GM21717 (cell line): ENCODE data around the gene CMIP.

Source experiments
- ATAC-seq: cut with Tn5 transposase; IDR thresholded peaks from one replicate; pipeline ENCODE4 v1.9.1; 2021; ENCODE audit warnings: mild to moderate bottlenecking, moderate library complexity; ENCODE audit not compliant: unreplicated experiment

CMIP gene

GRCh38 chr16:81491541-81492188, 47.1 kb downstream of the CMIP start:
- ATAC-seq: no peak

GRCh38 chr16:81492311-81492761, 47.7 kb downstream of the CMIP start:
- no peak for ATAC-seq

DNA sequence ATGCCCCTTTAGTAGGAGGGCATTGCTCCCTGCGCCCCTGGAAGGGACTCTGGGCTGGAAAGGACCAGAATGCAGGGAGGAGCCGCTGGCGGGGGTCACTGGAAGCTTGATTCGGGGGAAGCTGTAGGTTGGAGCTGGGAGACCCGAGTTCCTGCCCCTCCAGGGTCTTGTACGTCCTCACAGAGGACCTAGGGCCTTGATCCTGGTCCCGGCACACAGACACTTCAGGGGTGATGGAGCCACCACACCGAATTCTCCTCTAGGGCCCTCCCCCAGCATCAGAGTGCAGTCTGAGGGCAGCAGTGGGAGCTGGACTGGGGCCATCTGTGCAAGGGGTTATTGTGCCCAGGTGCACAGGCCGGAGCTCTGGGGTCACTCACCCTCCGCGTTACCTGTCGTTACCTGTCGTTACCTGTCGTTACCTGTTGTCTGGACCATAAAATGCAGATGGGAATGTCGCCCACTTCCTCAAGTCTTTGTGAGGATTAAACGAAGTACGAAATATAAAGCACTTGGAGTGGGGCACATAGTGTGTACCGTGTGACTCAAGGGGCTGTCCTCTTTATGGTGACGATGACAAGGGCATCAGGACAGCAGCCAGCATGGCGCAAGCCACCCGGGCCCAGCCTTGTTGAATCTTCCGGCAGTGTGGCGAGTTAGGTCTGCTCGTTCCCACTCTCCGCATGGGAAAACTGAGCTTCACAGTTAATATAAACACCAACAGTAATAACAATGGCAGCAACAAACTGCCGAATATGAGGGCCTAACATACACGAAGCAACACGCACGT, 48.6 kb downstream of the CMIP start:
- no peak for ATAC-seq

GRCh38 chr16:81493755-81494433, 49.3 kb downstream of the CMIP start:
- ATAC-seq: no peak

GRCh38 chr16:81494434-81494806, 49.8 kb downstream of the CMIP start:
- no peak for ATAC-seq

- ATAC-seq: no peak
Observed at GRCh38 chr16:81494888-81495287, 50.3 kb downstream of the CMIP start.

- ATAC-seq: no peak
Observed at GRCh38 chr16:81495321-81496234, 51.0 kb downstream of the CMIP start.

GRCh38 chr16:81496321-81496720, 51.7 kb downstream of the CMIP start:
- ATAC-seq: no peak

- ATAC-seq: no peak
Observed at GRCh38 chr16:81496742-81497141, 52.1 kb downstream of the CMIP start.

DNA sequence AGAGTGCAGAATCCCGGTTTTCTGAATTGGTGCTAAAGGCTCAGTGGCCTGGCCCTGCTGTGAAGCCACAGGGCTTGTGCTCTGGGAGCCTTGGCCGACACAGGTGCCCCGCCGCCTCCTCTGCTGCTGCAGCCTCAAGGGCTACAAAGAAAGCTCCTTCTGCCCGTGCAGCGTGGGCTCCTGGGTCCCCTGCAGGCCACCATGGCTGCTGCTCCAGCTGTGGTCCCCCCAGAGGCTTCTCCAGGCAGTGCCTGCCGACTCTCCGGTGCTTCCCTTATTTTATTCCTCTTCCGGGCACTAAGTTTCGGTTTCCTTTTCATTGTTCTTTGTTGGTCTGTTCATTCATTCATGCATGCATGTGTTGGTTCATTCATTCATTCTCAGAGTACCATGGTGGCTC, 53.1 kb downstream of the CMIP start:
- ATAC-seq: peak; percentile 58

DNA sequence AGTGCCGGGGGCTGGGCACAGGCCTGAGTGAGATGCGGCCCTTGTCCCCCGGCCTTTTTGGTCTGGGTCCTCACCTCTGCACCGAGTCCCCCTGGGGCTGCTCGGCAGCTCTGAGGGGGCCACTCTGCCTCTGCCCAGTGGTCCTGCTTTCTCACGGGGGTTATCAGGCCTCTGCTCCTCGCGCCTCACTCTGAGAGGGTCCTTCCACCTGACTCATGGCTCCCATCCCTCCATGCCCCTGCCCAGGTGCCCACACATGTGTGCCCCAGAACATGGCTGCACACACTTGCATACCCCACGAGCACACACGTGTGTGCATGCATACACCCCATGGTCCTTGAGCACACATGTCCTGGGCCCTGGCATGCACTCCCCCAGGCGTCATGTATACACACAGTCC, 53.7 kb downstream of the CMIP start:
- ATAC-seq: no peak

DNA sequence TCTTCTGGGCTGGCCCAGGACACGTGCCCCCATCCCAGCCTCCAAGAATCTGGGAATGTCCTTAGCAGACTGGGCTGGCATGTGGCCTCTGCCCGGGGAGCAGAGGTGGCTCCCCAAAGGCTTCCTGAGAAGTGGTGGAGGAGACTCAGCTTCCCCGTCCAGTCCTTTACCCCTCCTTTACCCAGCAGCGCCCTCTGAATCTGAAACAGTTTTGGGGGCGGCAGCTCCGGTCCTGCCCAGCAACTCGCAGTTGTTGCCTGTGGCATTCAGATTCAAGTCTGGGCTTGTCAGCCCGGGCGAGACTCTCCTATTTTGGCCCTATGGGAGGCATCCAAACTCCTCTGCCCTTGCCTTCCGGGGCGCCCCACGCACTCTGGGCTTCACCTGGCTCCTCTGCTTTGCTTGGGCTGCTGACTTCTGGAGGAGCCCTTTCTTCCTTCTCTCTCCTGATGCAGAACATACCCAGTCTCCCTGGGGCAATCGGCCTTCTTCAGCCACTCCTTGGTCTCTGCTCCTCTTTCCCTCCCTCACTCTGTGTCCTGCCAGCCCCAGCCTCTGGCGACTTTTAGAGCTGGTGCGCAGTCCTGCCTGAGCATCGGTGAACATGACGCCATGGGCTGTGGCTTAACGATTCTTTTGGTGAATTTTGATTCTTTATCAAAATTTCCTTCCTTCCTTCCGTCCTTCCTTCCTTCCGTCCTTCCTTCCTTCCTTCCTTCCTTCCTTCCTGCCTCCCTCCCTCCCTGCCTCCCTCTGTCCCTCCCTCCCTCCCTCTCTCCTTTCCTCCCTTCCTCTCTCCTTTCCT, 55.2 kb downstream of the CMIP start:
- no peak for ATAC-seq

DNA sequence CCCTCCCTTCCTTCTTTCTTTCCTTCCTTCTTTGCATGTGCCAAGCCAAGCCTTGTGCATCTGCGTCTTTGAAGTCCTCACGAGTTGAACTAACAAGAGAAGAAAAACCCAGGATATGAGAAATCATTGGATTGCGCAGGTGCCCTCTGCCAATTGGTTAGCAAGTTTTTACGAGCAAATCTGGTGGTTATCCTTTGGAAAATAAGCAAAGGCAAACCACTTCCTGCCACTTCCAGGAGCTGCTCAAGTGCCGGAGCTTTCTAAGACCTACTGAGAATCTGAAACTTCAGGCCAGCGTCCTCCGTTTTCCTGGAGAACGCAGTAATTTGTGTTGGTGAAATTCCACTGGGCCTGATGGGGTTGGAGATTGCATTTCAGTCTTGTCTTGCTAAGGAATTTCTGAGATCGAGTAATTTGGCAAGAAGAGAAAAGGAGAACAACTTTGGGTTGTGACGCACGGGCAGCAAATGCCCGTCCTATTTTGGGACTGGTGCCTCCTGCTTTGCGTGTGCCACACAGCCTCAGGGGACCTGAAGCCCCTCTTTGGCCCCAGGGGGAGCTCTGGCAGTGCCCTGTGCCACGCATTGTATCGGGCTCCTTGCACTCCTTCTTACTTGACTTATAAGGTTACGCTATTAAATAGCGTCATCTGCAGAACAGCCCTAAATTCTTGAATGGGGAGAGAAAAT, 56.4 kb downstream of the CMIP start:
- ATAC-seq: no peak

GRCh38 chr16:81502396-81503070, 57.9 kb downstream of the CMIP start:
- ATAC-seq: no peak

DNA sequence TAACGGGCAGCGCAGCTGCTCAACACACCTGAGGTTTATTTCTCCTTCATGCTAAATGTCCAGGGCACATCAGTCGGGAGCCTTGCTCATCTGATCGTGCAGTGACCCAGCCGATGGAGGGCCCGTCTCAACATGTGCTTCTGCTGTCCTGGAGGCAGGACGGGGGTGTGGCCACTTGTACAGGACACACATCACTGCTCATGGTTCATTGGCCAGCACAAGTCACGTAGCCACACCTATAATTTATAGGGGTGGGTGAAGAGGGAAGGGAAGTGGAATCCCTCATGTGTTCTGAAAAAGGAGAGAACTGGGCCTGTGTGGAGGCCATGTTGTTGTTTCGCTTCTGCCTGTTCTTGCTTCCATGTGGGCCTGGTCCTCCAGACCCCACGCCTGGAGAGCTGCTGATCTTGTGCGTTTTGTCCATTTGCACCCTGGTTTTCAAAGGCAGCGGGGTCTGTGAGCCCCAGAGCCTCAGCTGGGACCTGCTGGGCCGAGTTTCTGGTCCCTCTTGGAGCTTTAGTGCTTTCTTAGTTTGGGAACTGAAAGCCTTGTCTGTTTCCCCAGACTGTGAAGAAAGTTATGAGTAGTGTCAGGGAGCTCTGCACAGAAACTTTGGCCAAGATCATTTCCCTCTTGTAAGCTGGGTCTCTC, 60.5 kb downstream of the CMIP start:
- ATAC-seq: peak; percentile 65

DNA sequence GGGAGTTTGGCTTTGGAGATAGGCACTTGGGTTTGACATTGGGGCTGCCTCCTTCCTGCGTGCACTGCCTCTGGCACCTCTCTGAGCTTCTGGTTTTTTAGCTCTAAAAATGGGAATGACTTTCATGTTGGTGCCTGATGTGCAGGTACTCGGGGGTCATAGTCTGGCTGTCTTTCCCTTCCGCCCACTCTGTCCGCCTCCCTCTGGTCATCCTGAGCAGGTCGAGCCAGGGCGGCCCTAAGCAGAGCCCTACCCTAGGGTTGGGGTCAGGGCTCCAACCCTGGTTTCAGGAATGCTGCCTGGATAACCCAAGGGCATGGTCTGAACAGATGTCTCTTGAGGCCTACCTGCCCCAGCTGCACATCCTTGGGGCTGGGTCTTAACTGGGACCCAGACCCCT, 64.8 kb downstream of the CMIP start:
- no peak for ATAC-seq

DNA sequence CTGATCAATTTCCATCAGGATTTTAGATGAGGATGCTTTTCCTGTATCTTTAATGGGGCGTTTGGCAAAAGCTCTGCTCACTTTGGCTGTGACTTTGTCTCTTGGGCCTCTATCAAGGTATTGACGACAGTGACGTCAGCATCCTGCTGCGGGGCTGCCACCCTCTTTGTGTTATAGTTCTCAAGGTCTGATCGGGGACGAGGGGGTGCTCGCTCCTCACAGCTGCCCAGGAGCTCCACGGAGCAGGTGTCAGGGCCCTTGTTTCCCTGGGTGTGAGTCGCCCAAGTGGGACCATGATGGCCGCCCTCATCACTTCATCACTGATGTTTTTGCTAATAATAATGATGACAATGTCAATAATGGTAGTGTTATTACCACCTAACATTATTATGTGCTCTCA, 65.4 kb downstream of the CMIP start:
- ATAC-seq: no peak

GRCh38 chr16:81511371-81511770, 66.8 kb downstream of the CMIP start:
- no peak for ATAC-seq
